Subcutaneous adipose tissue (tissue), 4 donors: ENCODE measurements around the gene MAML1. TPM values are rescaled to one million over a fixed set of nuclear protein-coding genes. Genes with fewer than 3 reads are reported as not detected.

Experiments
- total RNA-seq, 4 donors: library from RNA; depleted of rRNA; stranded (reverse); fragments of >200 nt; gene quantifications; one replicate each; pipeline ENCODE4 v1.1.0, GENCODE V29; 2016
- TF ChIP-seq, protein P1 (sequence below): fragments of 450-650 bp; IDR thresholded peaks from one replicate; pipeline ENCODE4 v1.5.1; 2016; ENCODE audit warnings: low read depth, mild to moderate bottlenecking, control low read depth, antibody characterized with exemption, moderate library complexity

MAML1 gene
- total RNA-seq, 4 donors from 2014 or later = 16.0 to 22.4 (median 18.6) TPM

DNA sequence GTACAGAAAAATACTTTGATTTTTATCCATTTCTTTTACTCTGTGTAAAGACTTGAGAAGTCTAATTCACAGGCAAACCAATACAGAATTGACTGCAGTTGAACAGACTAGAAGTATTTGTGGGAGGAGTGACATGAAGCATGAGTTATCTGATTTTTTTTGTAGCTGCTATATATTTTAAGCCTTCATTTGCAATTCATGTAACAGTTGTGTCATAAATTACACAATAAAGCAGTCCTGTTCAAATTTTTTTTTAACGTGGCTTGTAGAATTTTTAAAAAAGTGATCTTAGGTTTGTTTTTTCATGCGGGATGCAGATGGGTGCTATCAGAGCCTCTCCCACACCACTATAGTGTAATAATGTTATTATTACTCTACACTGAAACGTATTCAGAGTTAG, 2.9 kb upstream of the MAML1 start:
- TF ChIP-seq, protein P1, sequence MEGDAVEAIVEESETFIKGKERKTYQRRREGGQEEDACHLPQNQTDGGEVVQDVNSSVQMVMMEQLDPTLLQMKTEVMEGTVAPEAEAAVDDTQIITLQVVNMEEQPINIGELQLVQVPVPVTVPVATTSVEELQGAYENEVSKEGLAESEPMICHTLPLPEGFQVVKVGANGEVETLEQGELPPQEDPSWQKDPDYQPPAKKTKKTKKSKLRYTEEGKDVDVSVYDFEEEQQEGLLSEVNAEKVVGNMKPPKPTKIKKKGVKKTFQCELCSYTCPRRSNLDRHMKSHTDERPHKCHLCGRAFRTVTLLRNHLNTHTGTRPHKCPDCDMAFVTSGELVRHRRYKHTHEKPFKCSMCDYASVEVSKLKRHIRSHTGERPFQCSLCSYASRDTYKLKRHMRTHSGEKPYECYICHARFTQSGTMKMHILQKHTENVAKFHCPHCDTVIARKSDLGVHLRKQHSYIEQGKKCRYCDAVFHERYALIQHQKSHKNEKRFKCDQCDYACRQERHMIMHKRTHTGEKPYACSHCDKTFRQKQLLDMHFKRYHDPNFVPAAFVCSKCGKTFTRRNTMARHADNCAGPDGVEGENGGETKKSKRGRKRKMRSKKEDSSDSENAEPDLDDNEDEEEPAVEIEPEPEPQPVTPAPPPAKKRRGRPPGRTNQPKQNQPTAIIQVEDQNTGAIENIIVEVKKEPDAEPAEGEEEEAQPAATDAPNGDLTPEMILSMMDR = no peak

DNA sequence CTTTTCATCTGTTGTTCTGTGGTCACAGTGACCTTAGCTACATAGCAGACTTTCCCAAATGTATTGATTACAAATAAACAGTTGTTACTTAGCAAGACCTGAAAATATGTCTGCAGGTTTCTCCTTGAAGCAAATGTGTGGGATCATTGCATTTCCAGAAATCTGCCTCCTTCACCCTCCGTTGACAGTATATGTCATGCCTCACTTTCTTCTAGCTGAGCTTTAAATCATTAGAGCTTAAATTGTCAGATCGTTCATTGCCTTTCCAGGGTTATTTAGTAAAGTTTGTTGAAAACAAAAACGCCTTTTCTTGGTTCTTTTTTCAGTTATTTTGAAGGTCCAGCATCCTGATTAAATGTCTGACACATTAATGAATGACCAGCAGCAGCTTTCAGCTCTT, 2.3 kb upstream of the MAML1 start:
- TF ChIP-seq, protein P1 = no peak

DNA sequence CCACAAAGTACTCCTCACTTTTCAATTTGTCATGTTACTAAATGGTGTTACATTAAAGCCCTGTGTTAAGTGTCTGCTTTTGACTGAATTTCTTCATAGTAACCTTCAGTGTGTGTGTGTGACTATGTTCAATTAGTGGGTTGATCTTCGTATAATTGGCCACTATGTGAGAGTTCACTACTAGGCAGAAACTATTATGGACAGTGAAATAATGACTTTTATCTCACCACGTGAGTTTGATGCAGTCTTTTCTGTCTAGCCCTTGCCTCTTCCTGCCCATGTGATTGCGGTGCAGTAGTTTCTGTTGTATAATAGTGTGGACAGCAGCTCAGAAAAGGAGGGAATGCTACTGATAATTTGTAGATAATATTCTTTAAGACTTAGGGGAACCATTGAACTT, 1.8 kb upstream of the MAML1 start:
- TF ChIP-seq, protein P1 = no peak

DNA sequence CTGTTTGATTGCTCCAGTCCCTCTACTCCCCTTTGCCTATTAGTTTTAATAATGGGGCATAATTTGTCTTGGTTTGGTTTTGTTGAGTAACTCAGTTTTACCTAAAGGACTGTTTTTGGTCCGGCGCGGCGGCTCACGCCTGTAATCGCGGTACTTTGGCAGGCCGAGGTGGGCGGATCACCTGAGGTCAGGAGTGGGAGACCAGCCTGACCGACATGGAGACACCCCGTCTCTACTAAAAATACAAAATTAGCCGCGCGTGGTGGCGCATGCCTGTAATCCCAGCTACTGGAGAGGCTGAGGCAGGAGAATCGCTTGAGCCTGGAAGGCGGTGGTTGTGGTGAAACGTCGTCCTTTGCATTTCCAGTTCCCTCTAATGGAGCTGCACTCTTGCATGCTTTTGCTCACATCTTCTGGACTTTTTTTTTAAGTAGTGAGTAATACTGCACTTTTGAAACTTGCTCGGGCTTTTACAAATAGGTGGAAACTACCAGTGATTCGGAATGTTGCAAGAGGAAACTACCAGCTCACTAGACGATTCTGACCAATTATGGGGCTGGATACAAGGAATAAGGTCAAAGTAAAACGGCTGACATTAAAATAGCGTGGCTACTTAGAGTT, 721 bp upstream of the MAML1 start:
- TF ChIP-seq, protein P1 = no peak

DNA sequence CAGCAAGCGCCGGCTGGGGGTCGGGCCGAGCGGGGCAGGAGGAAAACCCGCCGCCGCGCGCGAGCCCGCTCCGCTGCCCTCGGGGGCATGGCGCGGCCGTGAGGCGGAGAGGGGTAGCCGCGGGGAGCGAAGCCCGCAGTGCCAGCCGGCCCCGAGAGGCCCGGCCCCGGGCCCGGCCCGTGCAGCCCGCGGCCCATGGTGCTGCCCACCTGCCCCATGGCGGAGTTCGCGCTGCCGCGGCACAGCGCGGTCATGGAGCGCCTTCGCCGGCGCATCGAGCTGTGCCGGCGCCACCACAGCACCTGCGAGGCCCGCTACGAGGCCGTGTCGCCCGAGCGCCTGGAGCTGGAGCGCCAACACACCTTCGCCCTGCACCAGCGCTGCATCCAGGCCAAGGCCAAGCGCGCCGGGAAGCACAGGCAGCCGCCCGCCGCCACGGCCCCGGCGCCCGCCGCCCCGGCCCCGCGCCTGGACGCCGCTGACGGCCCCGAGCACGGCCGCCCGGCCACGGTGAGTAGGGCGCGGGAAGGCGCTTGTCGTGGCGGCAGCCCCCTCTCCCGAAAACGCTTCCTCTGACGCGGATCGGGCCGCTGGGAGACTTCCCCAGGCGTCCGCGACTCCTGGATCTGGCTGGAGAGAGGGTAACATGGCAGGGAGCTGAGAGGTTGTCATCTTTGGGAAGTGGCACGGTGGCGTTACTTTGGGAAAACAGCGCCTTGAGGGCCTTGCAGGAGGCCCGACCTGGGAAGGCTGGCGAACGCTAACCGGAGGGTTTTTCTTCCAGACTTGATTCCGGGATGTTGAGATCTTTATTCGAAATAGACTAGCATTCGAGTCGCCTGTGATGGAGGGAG, 523 bp downstream of the MAML1 start:
- TF ChIP-seq, protein P1 = no peak

DNA sequence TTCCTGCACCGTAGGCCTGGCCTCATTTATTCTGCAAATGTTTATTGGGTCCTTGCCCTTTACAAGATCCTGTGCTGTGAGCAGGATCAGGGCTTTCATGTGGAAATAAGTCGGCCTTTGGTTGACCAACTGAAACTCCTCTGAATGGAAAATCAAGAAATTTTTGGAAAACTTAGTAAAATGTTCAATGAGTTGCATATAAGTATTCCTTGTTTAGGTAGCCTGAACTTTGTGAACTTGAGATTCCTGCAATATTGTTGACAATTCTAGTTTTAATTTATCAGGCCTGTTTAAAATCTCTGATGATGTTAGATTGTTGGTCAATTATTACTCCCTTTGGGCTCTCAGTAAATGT, 1.1 kb downstream of the MAML1 start:
- TF ChIP-seq, protein P1 = no peak

DNA sequence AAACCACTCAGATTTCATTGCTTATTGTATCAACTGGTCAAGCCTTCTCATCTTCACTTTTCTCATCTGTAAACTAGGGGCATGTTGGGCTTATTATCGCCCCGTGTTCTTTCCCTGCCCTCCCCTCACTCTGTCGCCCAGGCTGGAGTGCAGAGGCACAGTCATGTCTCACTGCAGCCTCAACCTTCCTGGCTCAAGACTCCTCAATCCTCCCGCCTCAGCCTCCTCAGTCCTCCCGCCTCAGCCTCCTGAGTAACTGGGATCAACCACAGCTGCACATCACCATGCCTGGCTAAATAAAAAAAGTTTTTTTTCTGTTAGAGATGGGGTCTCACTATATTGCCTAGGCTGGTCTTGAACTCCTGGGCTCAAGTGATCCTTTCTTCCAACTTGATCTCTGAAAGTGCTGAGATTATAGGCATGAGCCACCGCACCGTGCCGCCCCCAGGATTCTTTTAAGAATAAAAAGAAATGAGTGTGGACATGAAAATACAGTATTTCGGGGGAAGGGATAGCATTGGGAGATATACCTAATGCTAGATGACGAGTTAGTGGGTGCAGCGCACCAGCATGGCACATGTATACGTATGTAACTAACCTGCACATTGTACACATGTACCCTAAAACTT, 2.0 kb downstream of the MAML1 start:
- TF ChIP-seq, protein P1 = no peak
